ENCODE measurements around the gene CSF3.

GRCh38 chr17:39974433-39974832 is 40.8 kb upstream of the CSF3 start:
- TF ChIP-seq, protein P1, sequence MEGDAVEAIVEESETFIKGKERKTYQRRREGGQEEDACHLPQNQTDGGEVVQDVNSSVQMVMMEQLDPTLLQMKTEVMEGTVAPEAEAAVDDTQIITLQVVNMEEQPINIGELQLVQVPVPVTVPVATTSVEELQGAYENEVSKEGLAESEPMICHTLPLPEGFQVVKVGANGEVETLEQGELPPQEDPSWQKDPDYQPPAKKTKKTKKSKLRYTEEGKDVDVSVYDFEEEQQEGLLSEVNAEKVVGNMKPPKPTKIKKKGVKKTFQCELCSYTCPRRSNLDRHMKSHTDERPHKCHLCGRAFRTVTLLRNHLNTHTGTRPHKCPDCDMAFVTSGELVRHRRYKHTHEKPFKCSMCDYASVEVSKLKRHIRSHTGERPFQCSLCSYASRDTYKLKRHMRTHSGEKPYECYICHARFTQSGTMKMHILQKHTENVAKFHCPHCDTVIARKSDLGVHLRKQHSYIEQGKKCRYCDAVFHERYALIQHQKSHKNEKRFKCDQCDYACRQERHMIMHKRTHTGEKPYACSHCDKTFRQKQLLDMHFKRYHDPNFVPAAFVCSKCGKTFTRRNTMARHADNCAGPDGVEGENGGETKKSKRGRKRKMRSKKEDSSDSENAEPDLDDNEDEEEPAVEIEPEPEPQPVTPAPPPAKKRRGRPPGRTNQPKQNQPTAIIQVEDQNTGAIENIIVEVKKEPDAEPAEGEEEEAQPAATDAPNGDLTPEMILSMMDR (conservative IDR thresholded peaks at IDR 0.05; ENCODE audit: low read depth, low read length) = no peak
- TF ChIP-seq MAZ (IDR thresholded peaks at IDR 0.05; ENCODE audit: borderline replicate concordance, low read depth, low read length) (no peak), MXI1 (IDR thresholded peaks at IDR 0.05; ENCODE audit: borderline replicate concordance, low read depth, low read length) (no peak), POLR2A (IDR thresholded peaks at IDR 0.05; ENCODE audit: low read depth, low read length) (no peak), RAD21 (IDR thresholded peaks at IDR 0.05; ENCODE audit: low read length) (no peak), NFE2L2 (IDR thresholded peaks at IDR 0.05; ENCODE audit: low read depth, low read length) (no peak), SMC3 (IDR thresholded peaks at IDR 0.05; ENCODE audit: low read depth, low read length) (no peak), BHLHE40 (IDR thresholded peaks at IDR 0.05; ENCODE audit: low read depth, low read length) (no peak), MAFK (IDR thresholded peaks at IDR 0.05; ENCODE audit: low read depth, low read length) (no peak), CHD1 (IDR thresholded peaks at IDR 0.05; ENCODE audit: low read depth, low read length) (no peak), RCOR1 (IDR thresholded peaks at IDR 0.05; ENCODE audit: insufficient replicate concordance, low read length) (no peak), RFX5 (IDR thresholded peaks at IDR 0.05; ENCODE audit: low read depth, low read length) (no peak)
